ENCODE results near the gene TBC1D22A. TPM values are rescaled to one million over a fixed set of nuclear protein-coding genes. Genes with fewer than 3 reads are reported as not detected.

The TBC1D22A gene
- total and polyA plus RNA-seq, 4 donors: 4.1 to 12.4 (median 8.4) TPM

DNA sequence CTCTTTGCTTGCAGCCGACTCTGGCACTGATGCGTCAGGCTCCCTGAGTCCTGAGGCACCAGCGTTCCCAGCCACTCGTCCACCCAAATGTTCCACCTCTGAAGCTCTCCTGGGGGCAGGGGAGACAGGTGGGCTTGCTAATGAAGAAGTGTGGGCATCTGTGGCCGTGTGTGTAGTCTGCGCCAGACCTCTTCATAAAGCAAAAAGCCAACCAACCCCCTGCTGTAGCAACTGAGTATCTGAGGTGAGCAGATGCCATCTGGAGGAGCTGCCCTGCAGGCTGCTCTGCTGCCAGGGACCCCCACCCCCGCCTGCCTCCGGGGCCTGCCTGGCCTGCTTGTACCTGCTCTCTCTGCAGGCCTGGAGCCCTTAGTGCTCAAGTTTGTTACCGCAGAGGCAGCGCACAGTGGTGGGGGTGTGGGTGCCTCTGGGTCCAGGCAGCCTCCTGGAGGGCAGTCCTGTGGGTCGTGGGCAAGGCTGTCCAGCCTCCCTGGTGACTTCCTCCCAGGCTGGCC is 272.5 kb downstream of the TBC1D22A start:
- Histone ChIP-seq H3K27me3 (ENCODE audit: control insufficient read depth in 4 of 4, insufficient read depth in 4 of 4, low read length in 3 of 4) (no peaks in the 10 kb centered on the region), H3K9me3 (ENCODE audit: control insufficient read depth in 4 of 4, low read length in 3 of 4) (no peaks in the 10 kb centered on the region), H3K4me1 (ENCODE audit: control insufficient read depth in 4 of 4, insufficient read depth in 4 of 4, low read length in 3 of 4) (no peaks in the 10 kb centered on the region), H3K4me3 (ENCODE audit: low read depth in 1 of 3, low read length in 3 of 3) (no peak overlapping the region), H3K9ac (ENCODE audit: low read depth in 1 of 2, low read length in 2 of 2) (no peak overlapping the region), H3K36me3 (ENCODE audit: control insufficient read depth in 4 of 4, insufficient read depth in 3 of 4, low read depth in 1 of 4, low read length in 3 of 4) (peaks cover 0 to 10% (median 0%) of the 10 kb centered on the region in 4 donors), H3K27ac (ENCODE audit: low read depth in 1 of 2, low read length in 2 of 2) (no peak overlapping the region)
- DNase-seq (ENCODE audit: low spot score): no peak
- no peak for TF ChIP-seq YY1 (IDR thresholded peaks at IDR 0.05)
- TF ChIP-seq, protein P1, sequence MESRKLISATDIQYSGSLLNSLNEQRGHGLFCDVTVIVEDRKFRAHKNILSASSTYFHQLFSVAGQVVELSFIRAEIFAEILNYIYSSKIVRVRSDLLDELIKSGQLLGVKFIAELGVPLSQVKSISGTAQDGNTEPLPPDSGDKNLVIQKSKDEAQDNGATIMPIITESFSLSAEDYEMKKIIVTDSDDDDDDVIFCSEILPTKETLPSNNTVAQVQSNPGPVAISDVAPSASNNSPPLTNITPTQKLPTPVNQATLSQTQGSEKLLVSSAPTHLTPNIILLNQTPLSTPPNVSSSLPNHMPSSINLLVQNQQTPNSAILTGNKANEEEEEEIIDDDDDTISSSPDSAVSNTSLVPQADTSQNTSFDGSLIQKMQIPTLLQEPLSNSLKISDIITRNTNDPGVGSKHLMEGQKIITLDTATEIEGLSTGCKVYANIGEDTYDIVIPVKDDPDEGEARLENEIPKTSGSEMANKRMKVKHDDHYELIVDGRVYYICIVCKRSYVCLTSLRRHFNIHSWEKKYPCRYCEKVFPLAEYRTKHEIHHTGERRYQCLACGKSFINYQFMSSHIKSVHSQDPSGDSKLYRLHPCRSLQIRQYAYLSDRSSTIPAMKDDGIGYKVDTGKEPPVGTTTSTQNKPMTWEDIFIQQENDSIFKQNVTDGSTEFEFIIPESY (IDR thresholded peaks at IDR 0.05): no peak
- TF ChIP-seq SP1 (IDR thresholded peaks at IDR 0.05): no peak
- no peak for TF ChIP-seq HNF4A (conservative IDR thresholded peaks at IDR 0.05)
- TF ChIP-seq NR2F2 (IDR thresholded peaks at IDR 0.05): no peak
- no peak for TF ChIP-seq EGR1 (IDR thresholded peaks at IDR 0.05; ENCODE audit: low read depth in 2 of 2)
- TF ChIP-seq JUND (IDR thresholded peaks at IDR 0.05): no peak
- TF ChIP-seq GABPA (IDR thresholded peaks at IDR 0.05 in 1 of 2, conservative IDR thresholded peaks at IDR 0.05 in 1 of 2): no peak
- no peak for TF ChIP-seq FOXA2 (IDR thresholded peaks at IDR 0.05)
- TF ChIP-seq, protein P2, sequence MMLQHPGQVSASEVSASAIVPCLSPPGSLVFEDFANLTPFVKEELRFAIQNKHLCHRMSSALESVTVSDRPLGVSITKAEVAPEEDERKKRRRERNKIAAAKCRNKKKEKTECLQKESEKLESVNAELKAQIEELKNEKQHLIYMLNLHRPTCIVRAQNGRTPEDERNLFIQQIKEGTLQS (IDR thresholded peaks at IDR 0.05): no peak
- TF ChIP-seq HNF4G (IDR thresholded peaks at IDR 0.05): no peak
- TF ChIP-seq, protein P3, sequence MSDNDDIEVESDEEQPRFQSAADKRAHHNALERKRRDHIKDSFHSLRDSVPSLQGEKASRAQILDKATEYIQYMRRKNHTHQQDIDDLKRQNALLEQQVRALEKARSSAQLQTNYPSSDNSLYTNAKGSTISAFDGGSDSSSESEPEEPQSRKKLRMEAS (IDR thresholded peaks at IDR 0.05): no peak
- no peak for TF ChIP-seq RAD21 (IDR thresholded peaks at IDR 0.05)
- TF ChIP-seq, protein P4, sequence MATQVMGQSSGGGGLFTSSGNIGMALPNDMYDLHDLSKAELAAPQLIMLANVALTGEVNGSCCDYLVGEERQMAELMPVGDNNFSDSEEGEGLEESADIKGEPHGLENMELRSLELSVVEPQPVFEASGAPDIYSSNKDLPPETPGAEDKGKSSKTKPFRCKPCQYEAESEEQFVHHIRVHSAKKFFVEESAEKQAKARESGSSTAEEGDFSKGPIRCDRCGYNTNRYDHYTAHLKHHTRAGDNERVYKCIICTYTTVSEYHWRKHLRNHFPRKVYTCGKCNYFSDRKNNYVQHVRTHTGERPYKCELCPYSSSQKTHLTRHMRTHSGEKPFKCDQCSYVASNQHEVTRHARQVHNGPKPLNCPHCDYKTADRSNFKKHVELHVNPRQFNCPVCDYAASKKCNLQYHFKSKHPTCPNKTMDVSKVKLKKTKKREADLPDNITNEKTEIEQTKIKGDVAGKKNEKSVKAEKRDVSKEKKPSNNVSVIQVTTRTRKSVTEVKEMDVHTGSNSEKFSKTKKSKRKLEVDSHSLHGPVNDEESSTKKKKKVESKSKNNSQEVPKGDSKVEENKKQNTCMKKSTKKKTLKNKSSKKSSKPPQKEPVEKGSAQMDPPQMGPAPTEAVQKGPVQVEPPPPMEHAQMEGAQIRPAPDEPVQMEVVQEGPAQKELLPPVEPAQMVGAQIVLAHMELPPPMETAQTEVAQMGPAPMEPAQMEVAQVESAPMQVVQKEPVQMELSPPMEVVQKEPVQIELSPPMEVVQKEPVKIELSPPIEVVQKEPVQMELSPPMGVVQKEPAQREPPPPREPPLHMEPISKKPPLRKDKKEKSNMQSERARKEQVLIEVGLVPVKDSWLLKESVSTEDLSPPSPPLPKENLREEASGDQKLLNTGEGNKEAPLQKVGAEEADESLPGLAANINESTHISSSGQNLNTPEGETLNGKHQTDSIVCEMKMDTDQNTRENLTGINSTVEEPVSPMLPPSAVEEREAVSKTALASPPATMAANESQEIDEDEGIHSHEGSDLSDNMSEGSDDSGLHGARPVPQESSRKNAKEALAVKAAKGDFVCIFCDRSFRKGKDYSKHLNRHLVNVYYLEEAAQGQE (IDR thresholded peaks at IDR 0.05): no peak
- TF ChIP-seq RXRA (IDR thresholded peaks at IDR 0.05): no peak
- no peak for TF ChIP-seq FOXA1 (IDR thresholded peaks at IDR 0.05)
- TF ChIP-seq, protein P5, sequence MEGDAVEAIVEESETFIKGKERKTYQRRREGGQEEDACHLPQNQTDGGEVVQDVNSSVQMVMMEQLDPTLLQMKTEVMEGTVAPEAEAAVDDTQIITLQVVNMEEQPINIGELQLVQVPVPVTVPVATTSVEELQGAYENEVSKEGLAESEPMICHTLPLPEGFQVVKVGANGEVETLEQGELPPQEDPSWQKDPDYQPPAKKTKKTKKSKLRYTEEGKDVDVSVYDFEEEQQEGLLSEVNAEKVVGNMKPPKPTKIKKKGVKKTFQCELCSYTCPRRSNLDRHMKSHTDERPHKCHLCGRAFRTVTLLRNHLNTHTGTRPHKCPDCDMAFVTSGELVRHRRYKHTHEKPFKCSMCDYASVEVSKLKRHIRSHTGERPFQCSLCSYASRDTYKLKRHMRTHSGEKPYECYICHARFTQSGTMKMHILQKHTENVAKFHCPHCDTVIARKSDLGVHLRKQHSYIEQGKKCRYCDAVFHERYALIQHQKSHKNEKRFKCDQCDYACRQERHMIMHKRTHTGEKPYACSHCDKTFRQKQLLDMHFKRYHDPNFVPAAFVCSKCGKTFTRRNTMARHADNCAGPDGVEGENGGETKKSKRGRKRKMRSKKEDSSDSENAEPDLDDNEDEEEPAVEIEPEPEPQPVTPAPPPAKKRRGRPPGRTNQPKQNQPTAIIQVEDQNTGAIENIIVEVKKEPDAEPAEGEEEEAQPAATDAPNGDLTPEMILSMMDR (IDR thresholded peaks at IDR 0.05; ENCODE audit: low read depth, low read length, missing input control): no peak
- no peak for TF ChIP-seq TAF1 (conservative IDR thresholded peaks at IDR 0.05)
- WGBS: 94% methylated on average over 11 of the region's 11 CpGs
